SK-N-SH (cell line): ENCODE data around the gene MOGAT3. TPM values are rescaled to one million over a fixed set of nuclear protein-coding genes. Genes with fewer than 3 reads are reported as not detected.

Experiments used
- CTCF ChIA-PET: fragments of 300-600, 350-600 bp; formaldehyde crosslinking; extraction: SDS; loops from one replicate; lab custom pipeline; 2021; lab: Yijun Ruan, JAX
- POLR2A ChIA-PET: fragments of 350-600 bp; sonication (Branson Sonifier 250); formaldehyde crosslinking; extraction: SDS; loops from one replicate; lab custom pipeline; 2020; ENCODE audit warnings: antibody characterized with exemption, inconsistent platforms; lab: Yijun Ruan, JAX
- DNase-seq: peaks from one replicate; pipeline ENCODE4 v3.0.0; 2012
- H2AFZ ChIP-seq: fragments of 200-600 bp; sonication (generic); 2 replicates; pipeline ENCODE4 v1.8.1; 2016; ENCODE audit warnings: antibody characterized with exemption, mild to moderate bottlenecking, low read depth
- H3F3A ChIP-seq: fragments of 200-600 bp; sonication (generic); replicated peaks from 2 replicates; pipeline ENCODE3; 2016; ENCODE audit warnings: antibody characterized with exemption, mild to moderate bottlenecking; ENCODE audit not compliant: insufficient read depth
- H3K27ac ChIP-seq, 2 experiments: fragments of 200-500 bp in 1 of 2; fragments of 200-600 bp in 1 of 2; sonication (Bioruptor generic) in 1 of 2; sonication (generic), shearing (Covaris generic) in 1 of 2; 2 replicates each; pipeline versions ENCODE4 v1.5.1 to v1.6.1; 2014 to 2016; ENCODE audit warnings: low read depth in 2 of 2, inconsistent platforms in 1 of 2, low read length in 1 of 2, mild to moderate bottlenecking in 1 of 2, mixed read lengths in 1 of 2
- H3K27me3 ChIP-seq: fragments of 200-600 bp; sonication (generic), shearing (Covaris generic); 2 replicates; pipeline ENCODE4 v1.6.1; 2016; ENCODE audit warnings: mixed run types; ENCODE audit not compliant: insufficient read depth
- H3K36me3 ChIP-seq, 2 experiments: fragments of 200-500 bp in 1 of 2; fragments of 200-600 bp in 1 of 2; sonication (Bioruptor generic) in 1 of 2; sonication (generic) in 1 of 2; replicated peaks in 1 of 2; 2 replicates each; pipeline versions ENCODE3 to v1.5.1; 2014 to 2016; ENCODE audit warnings: low read length in 1 of 2, mild to moderate bottlenecking in 1 of 2; ENCODE audit not compliant: insufficient read depth in 2 of 2, control insufficient read depth in 1 of 2
- H3K4me1 ChIP-seq, 2 experiments: fragments of 200-500 bp in 1 of 2; fragments of 200-600 bp in 1 of 2; sonication (Bioruptor generic) in 1 of 2; sonication (generic), shearing (Covaris generic) in 1 of 2; 2 replicates each; pipeline versions ENCODE4 v1.5.1 to v1.6.1; 2014 to 2016; ENCODE audit warnings: low read depth in 1 of 2, low read length in 1 of 2, mixed run types in 1 of 2; ENCODE audit not compliant: insufficient read depth in 2 of 2, control insufficient read depth in 1 of 2
- H3K4me2 ChIP-seq: fragments of 200-600 bp; sonication (generic), shearing (Covaris generic); 2 replicates; pipeline ENCODE4 v1.6.1; 2017; ENCODE audit warnings: mixed run types
- H3K4me3 ChIP-seq, 2 experiments: fragments of 200-500 bp in 1 of 2; fragments of 200-600 bp in 1 of 2; sonication (Bioruptor generic) in 1 of 2; sonication (generic), shearing (Covaris generic) in 1 of 2; 2 replicates each; pipeline versions ENCODE4 v1.5.1 to v1.8.1; 2014 to 2016; ENCODE audit warnings: low read depth in 2 of 2, inconsistent platforms in 1 of 2, low read length in 1 of 2, mild to moderate bottlenecking in 1 of 2, mixed read lengths in 1 of 2, moderate library complexity in 1 of 2
- H3K79me2 ChIP-seq: fragments of 200-600 bp; sonication (generic); 2 replicates; pipeline ENCODE4 v1.8.1; 2017; ENCODE audit warnings: mild to moderate bottlenecking; ENCODE audit not compliant: insufficient read depth
- H3K9ac ChIP-seq: fragments of 200-600 bp; sonication (generic); 2 replicates; pipeline ENCODE4 v1.6.1; 2017; ENCODE audit warnings: mixed run types
- H3K9me2 ChIP-seq: fragments of 200-600 bp; sonication (generic); 2 replicates; pipeline ENCODE4 v1.6.1; 2017; ENCODE audit warnings: mixed run types
- H3K9me3 ChIP-seq: fragments of 200-600 bp; sonication (generic); 2 replicates; pipeline ENCODE4 v1.6.1; 2017; ENCODE audit warnings: mixed run types, mild to moderate bottlenecking, moderate library complexity
- H4K20me1 ChIP-seq: fragments of 200-600 bp; sonication (generic); 2 replicates; pipeline ENCODE4 v1.6.1; 2017; ENCODE audit warnings: mild to moderate bottlenecking, mixed run types; ENCODE audit not compliant: insufficient read depth
- CHD2 ChIP-seq: fragments of 150-350 bp; IDR thresholded peaks from 2 replicates; pipeline ENCODE4 v1.6.1; 2018; ENCODE audit warnings: low read length; ENCODE audit not compliant: partially characterized antibody
- CTCF ChIP-seq: fragments of 200-600 bp; sonication (generic); IDR thresholded peaks from 2 replicates; pipeline ENCODE4 v1.6.1; 2017; ENCODE audit warnings: antibody characterized with exemption, mild to moderate bottlenecking, moderate library complexity
- ELF1 ChIP-seq: IDR thresholded peaks from 2 replicates; pipeline ENCODE4 v1.4.0; 2012
- GABPA ChIP-seq: IDR thresholded peaks from 2 replicates; pipeline ENCODE4 v1.4.0; 2012; ENCODE audit warnings: low read depth, mild to moderate bottlenecking
- IRF3 ChIP-seq: fragments of 150-350 bp; IDR thresholded peaks from 2 replicates; pipeline ENCODE4 v1.6.1; 2016; ENCODE audit warnings: mild to moderate bottlenecking, low read depth, low read length
- MAX ChIP-seq: IDR thresholded peaks from 2 replicates; pipeline ENCODE4 v1.4.0; 2012; ENCODE audit warnings: low read depth
- MEF2A ChIP-seq: IDR thresholded peaks from 2 replicates; pipeline ENCODE4 v1.4.0; 2012; ENCODE audit warnings: low read depth, borderline replicate concordance
- RFX5 ChIP-seq: IDR thresholded peaks from 2 replicates; pipeline ENCODE4 v1.6.1; 2012; ENCODE audit warnings: mild to moderate bottlenecking, improper control_type of control experiment, low read length
- WGBS: methylation state at CpG from one replicate; pipeline ENCODE4 v1.1.6; 2017; ENCODE audit warnings: low lambda C conversion rate; 5-methylcytosine and 5-hydroxymethylcytosine counted together
- polyA plus RNA-seq, 3 experiments: library from polyadenylated mRNA; depleted of rRNA; stranded (reverse); fragments of >200 nt; gene quantifications; 2 replicates each; pipeline ENCODE4 v1.2.3, GENCODE V29; 2012

Gene MOGAT3
- polyA plus RNA-seq, 1 of the 3 experiments (the other 2 are of a cell fraction), result not detected

GRCh38 chr7:101172005-101172853, 28.6 kb downstream of the MOGAT3 start (continued):
- no peak for TF ChIP-seq GABPA
- TF ChIP-seq MEF2A, result no peak
- no peak for TF ChIP-seq IRF3

GRCh38 chr7:101171442-101171837, 29.4 kb downstream of the MOGAT3 start:
- peaks cover 28 to 40% of the 10 kb centered on the region in 2 experiments for H3K4me1 ChIP-seq
- TF ChIP-seq MEF2A (no peak), CHD2 (no peak), CTCF (peak; percentile 9; the same call in 1 of the 2 replicates), ELF1 (no peak), RFX5 (no peak)
- no peaks in the 10 kb centered on the region; the same call in 1 of the 2 replicates for H3K27me3 ChIP-seq
- ChIA-PET POLR2A (interaction anchor here (1.0 to 1.2 kb wide), 2 partner anchors 9 to 11 kb away, joined by 3 to 5 read pairs; partner anchors contain the start of gene NAT16), CTCF (interaction anchor here (0.9 to 3.0 kb wide), 8 partner anchors 9 to 114 kb away, joined by 3 to 45 read pairs (median 15); partner anchors contain the start of gene NAT16)
- 77% methylated on average over 13 of the region's 13 CpGs for WGBS
- H3K36me3 ChIP-seq, result no peaks in the 10 kb centered on the region
- H3K27ac ChIP-seq, result no peak overlapping the region
- no peaks in the 10 kb centered on the region for H3K9me2 ChIP-seq
- H3K4me2 ChIP-seq, result no peak overlapping the region
- peaks cover 26% of the 10 kb centered on the region for H3F3A ChIP-seq
- no peaks in the 10 kb centered on the region for H3K9me3 ChIP-seq
- H3K79me2 ChIP-seq, result no peaks in the 10 kb centered on the region
- H2AFZ ChIP-seq, result no peak overlapping the region
- no peaks in the 10 kb centered on the region for H4K20me1 ChIP-seq
- DNase-seq, result peak; percentile 46
- no peak overlapping the region for H3K9ac ChIP-seq
- no peak overlapping the region for H3K4me3 ChIP-seq

- no peaks in the 10 kb centered on the region for H3K36me3 ChIP-seq
- no peaks in the 10 kb centered on the region for H3K9me3 ChIP-seq
- POLR2A ChIA-PET, result interaction anchor here (0.8 to 1.2 kb wide), 4 partner anchors 10 to 27 kb away, joined by 3 to 9 read pairs (median 4); partner anchors contain the start of gene NAT16
- H2AFZ ChIP-seq, result no peak overlapping the region
- no peak for TF ChIP-seq MAX
- TF ChIP-seq CHD2, result peak; percentile 3
- no peaks in the 10 kb centered on the region; the same call in 1 of the 2 replicates for H3K27me3 ChIP-seq
- CTCF ChIA-PET, result interaction anchor here (0.7 to 3.0 kb wide), 23 partner anchors 10 to 337 kb away, joined by 3 to 45 read pairs (median 5); partner anchors contain the start of genes MOGAT3, NAT16, PLOD3 and ZNHIT1
- no peak overlapping the region; a peak in 1 of 4 replicates for H3K4me3 ChIP-seq
- H3K27ac ChIP-seq, result peak overlapping the region in 1 of 2 experiments; percentile 59; a peak in 1 of 4 replicates
- no peaks in the 10 kb centered on the region for H3K79me2 ChIP-seq
- H3K4me2 ChIP-seq, result no peak overlapping the region
- 83% methylated on average over 17 of the region's 17 CpGs for WGBS
- peaks cover 28 to 46% of the 10 kb centered on the region in 2 experiments for H3K4me1 ChIP-seq
- no peak overlapping the region for H3K9ac ChIP-seq
- peaks cover 26% of the 10 kb centered on the region for H3F3A ChIP-seq
- H3K9me2 ChIP-seq, result no peaks in the 10 kb centered on the region
- no peaks in the 10 kb centered on the region for H4K20me1 ChIP-seq
- no peak for DNase-seq
Observed at GRCh38 chr7:101170617-101171441, 30.0 kb downstream of the MOGAT3 start.
